Fibroblast of lung (primary cell): ENCODE results near the gene CD276.

Source experiments
- EZH2 ChIP-seq: IDR thresholded peaks from 2 replicates; pipeline ENCODE4 v1.5.1; 2012; ENCODE audit warnings: low read length, control low read depth, mild to moderate bottlenecking; ENCODE audit errors: missing control alignments
- TF ChIP-seq, protein P1 (sequence below), 2 donors: IDR thresholded peaks in 1 of 2; conservative IDR thresholded peaks in 1 of 2; 1 replicate in 1 of 2; 2 replicates in 1 of 2; pipeline ENCODE4 v1.5.1; 2011 to 2012; ENCODE audit warnings: low read length in 2 of 2, control low read depth in 1 of 2, inconsistent platforms in 1 of 2, low read depth in 1 of 2, mild to moderate bottlenecking in 1 of 2

DNA sequence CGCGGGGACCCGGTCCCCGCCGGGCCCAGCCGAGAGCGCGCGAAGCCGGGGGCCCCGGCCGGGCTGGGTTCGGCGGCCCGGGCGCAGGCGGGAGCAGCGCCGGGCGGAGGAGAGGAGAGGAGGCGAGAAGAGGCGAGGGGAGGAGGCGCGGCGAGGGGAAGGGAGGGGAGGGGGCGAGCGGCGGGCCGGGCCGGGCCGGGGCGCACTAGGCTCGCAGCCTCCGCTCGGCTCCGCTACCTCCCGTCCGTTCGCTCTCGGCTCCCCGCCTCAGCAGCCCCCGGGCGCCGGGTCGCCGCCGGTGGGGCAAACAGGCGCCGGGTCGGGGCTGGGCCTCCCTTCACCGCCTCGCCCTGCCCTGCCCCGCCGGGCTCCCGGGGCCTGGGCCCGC is 68.6 kb downstream of the CD276 start:
- no peak for TF ChIP-seq EZH2
- TF ChIP-seq, protein P1, sequence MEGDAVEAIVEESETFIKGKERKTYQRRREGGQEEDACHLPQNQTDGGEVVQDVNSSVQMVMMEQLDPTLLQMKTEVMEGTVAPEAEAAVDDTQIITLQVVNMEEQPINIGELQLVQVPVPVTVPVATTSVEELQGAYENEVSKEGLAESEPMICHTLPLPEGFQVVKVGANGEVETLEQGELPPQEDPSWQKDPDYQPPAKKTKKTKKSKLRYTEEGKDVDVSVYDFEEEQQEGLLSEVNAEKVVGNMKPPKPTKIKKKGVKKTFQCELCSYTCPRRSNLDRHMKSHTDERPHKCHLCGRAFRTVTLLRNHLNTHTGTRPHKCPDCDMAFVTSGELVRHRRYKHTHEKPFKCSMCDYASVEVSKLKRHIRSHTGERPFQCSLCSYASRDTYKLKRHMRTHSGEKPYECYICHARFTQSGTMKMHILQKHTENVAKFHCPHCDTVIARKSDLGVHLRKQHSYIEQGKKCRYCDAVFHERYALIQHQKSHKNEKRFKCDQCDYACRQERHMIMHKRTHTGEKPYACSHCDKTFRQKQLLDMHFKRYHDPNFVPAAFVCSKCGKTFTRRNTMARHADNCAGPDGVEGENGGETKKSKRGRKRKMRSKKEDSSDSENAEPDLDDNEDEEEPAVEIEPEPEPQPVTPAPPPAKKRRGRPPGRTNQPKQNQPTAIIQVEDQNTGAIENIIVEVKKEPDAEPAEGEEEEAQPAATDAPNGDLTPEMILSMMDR (conservative IDR thresholded peaks at IDR 0.05 in 1 of 2, IDR thresholded peaks at IDR 0.05 in 1 of 2; ENCODE audit: low read depth in 1 of 2, low read length in 2 of 2): no peak
